Loucy (cell line): Measurements from ENCODE around the gene KNDC1.
"Not testable (repeated sequence)": the region's sequence is repeated elsewhere in the genome, so short reads cannot be mapped to it uniquely, and the experiment has no call there.

Experiments used
- H2AFZ ChIP-seq: fragments of 200-600 bp; sonication (generic); 2 replicates; pipeline ENCODE4 v1.6.0; 2016; ENCODE audit warnings: antibody characterized with exemption, mild to moderate bottlenecking, low read length, moderate library complexity
- H3F3A ChIP-seq: fragments of 200-600 bp; 2 replicates; pipeline ENCODE4 v1.6.0; 2016; ENCODE audit warnings: antibody characterized with exemption, low read depth, mild to moderate bottlenecking
- H3K27me3 ChIP-seq: fragments of 200-600 bp; sonication (generic); 2 replicates; pipeline ENCODE4 v1.6.1; 2014; ENCODE audit warnings: low read length, mild to moderate bottlenecking; ENCODE audit not compliant: insufficient read depth, poor library complexity, severe bottlenecking
- H3K36me3 ChIP-seq: fragments of 200-600 bp; sonication (generic); 2 replicates; pipeline ENCODE4 v1.6.1; 2016; ENCODE audit warnings: low read length; ENCODE audit not compliant: insufficient read depth
- H3K4me1 ChIP-seq: fragments of 200-600 bp; sonication (generic); 2 replicates; pipeline ENCODE4 v1.5.1; 2014; ENCODE audit warnings: low read length, mild to moderate bottlenecking; ENCODE audit not compliant: insufficient read depth, poor library complexity, severe bottlenecking
- H3K4me2 ChIP-seq: fragments of 200-600 bp; sonication (generic); 2 replicates; pipeline ENCODE4 v1.6.0; 2014; ENCODE audit warnings: antibody characterized with exemption, low read length, low read depth, mild to moderate bottlenecking; ENCODE audit not compliant: poor library complexity, severe bottlenecking
- H3K4me3 ChIP-seq: fragments of 200-600 bp; sonication (generic); 2 replicates; pipeline ENCODE4 v1.5.1; 2014; ENCODE audit warnings: low read length, mild to moderate bottlenecking, mixed read lengths; ENCODE audit not compliant: poor library complexity, severe bottlenecking
- H3K79me2 ChIP-seq: fragments of 200-600 bp; sonication (generic); 2 replicates; pipeline ENCODE4 v1.6.1; 2014; ENCODE audit warnings: low read length; ENCODE audit not compliant: insufficient read depth
- H3K9ac ChIP-seq: fragments of 200-600 bp; sonication (generic); 2 replicates; pipeline ENCODE4 v1.6.0; 2014; ENCODE audit warnings: mild to moderate bottlenecking, low read depth, low read length, moderate library complexity; ENCODE audit not compliant: poor library complexity, severe bottlenecking
- H3K9me2 ChIP-seq: fragments of 200-600 bp; sonication (generic); replicated peaks from 2 replicates; pipeline ENCODE4 v1.6.1; 2016; ENCODE audit warnings: low read depth, low read length, mixed read lengths
- H3K9me3 ChIP-seq: fragments of 200-600 bp; sonication (generic); 2 replicates; pipeline ENCODE4 v1.6.1; 2014; ENCODE audit warnings: mild to moderate bottlenecking, antibody characterized with exemption, low read length, low read depth; ENCODE audit not compliant: insufficient read depth
- H4K20me1 ChIP-seq: fragments of 200-600 bp; sonication (generic); 2 replicates; pipeline ENCODE4 v1.6.0; 2014; ENCODE audit warnings: antibody characterized with exemption, low read length, mild to moderate bottlenecking; ENCODE audit not compliant: insufficient read depth, poor library complexity, severe bottlenecking
- CTCF ChIP-seq: fragments of 200-600 bp; sonication (generic); conservative IDR thresholded peaks from 2 replicates; pipeline ENCODE4 v1.5.1; 2014; ENCODE audit warnings: mild to moderate bottlenecking, antibody characterized with exemption, low read length
- EZH2phosphoT487 ChIP-seq: fragments of 200-600 bp; IDR thresholded peaks from 2 replicates; pipeline ENCODE4 v1.6.1; 2018; ENCODE audit warnings: antibody characterized with exemption, mild to moderate bottlenecking, moderate library complexity, borderline replicate concordance

Gene KNDC1

GRCh38 chr10:133133471-133134231 is 26.4 kb upstream of the KNDC1 start:
- H3F3A ChIP-seq: no peaks in the 10 kb centered on the region
- no peaks in the 10 kb centered on the region for H3K4me1 ChIP-seq
- no peaks in the 10 kb centered on the region for H4K20me1 ChIP-seq
- H2AFZ ChIP-seq: no peak overlapping the region
- no peaks in the 10 kb centered on the region for H3K79me2 ChIP-seq
- no peak overlapping the region for H3K9ac ChIP-seq
- no peaks in the 10 kb centered on the region for H3K27me3 ChIP-seq
- no peaks in the 10 kb centered on the region for H3K9me3 ChIP-seq
- H3K36me3 ChIP-seq: no peaks in the 10 kb centered on the region
- TF ChIP-seq EZH2phosphoT487 (no peak), CTCF (no peak)
- H3K9me2 ChIP-seq: no peaks in the 10 kb centered on the region
- H3K4me2 ChIP-seq: no peak overlapping the region
- no peak overlapping the region for H3K4me3 ChIP-seq

DNA sequence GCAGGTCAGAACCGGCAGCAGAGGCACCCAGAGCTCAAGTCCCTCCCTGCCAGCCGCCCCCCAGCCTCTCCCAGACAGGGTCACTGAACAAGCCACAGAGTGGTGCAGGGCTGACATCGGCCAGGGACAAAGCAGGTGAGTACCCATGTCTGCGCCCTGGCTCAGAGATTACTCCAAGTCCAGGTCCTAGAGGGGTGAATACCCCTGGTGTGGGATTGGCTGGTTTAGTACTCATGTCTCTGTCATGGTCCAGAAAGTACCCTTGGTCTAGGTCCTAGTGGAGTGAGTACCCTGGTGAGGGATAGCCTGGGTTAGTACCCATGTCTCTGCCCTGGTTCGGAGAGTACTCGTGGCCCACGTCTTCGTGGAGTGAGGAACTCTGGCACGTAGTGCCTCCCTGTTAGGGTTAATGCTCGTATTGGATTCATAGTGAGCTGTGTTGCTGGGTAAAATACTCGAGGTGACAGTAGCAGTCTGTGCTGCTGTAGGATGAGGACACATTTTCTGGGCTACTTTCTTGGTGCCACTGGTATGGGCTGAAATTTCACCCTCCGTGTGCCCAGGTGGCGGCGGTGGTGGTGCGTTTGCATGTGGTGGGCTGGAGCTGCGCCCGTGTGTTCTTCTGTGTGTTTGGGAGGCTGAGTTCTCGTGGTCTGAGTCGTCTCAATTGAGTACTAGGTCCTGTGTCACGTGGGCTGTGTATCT is 25.5 kb upstream of the KNDC1 start:
- Histone ChIP-seq H3K4me1 (no peaks in the 10 kb centered on the region), H3K79me2 (no peaks in the 10 kb centered on the region), H4K20me1 (no peaks in the 10 kb centered on the region), H3K9me2 (no peaks in the 10 kb centered on the region), H2AFZ (no peak overlapping the region), H3K9me3 (no peaks in the 10 kb centered on the region), H3K9ac (no peak overlapping the region), H3K4me3 (no peak overlapping the region), H3F3A (no peaks in the 10 kb centered on the region), H3K36me3 (no peaks in the 10 kb centered on the region), H3K27me3 (no peaks in the 10 kb centered on the region), H3K4me2 (no peak overlapping the region)
- TF ChIP-seq CTCF (no peak), EZH2phosphoT487 (no peak)

- H3K4me1 ChIP-seq: no peaks in the 10 kb centered on the region
- no peaks in the 10 kb centered on the region for H3F3A ChIP-seq
- no peaks in the 10 kb centered on the region for H3K9me2 ChIP-seq
- no peaks in the 10 kb centered on the region for H3K27me3 ChIP-seq
- no peak overlapping the region for H3K9ac ChIP-seq
- H3K4me3 ChIP-seq: no peak overlapping the region
- no peaks in the 10 kb centered on the region for H3K9me3 ChIP-seq
- TF ChIP-seq CTCF: no peak
- TF ChIP-seq EZH2phosphoT487: no peak
- H3K36me3 ChIP-seq: no peaks in the 10 kb centered on the region
- H4K20me1 ChIP-seq: no peaks in the 10 kb centered on the region
- no peak overlapping the region for H2AFZ ChIP-seq
- no peak overlapping the region for H3K4me2 ChIP-seq
- H3K79me2 ChIP-seq: no peaks in the 10 kb centered on the region
Observed at GRCh38 chr10:133135116-133135465, 24.9 kb upstream of the KNDC1 start.

GRCh38 chr10:133137486-133138145 is 22.4 kb upstream of the KNDC1 start:
- not testable (repeated sequence) for H3K36me3 ChIP-seq, H3K4me3 ChIP-seq, H3K79me2 ChIP-seq, H3K9me2 ChIP-seq, H3K27me3 ChIP-seq, H3F3A ChIP-seq, H3K9me3 ChIP-seq, H3K4me1 ChIP-seq, H4K20me1 ChIP-seq, H3K4me2 ChIP-seq, H3K9ac ChIP-seq, H2AFZ ChIP-seq
